GM12873 (cell line): ENCODE measurements around the gene ANP32E.

Experiments
- CTCF ChIP-seq: IDR thresholded peaks from 2 replicates; pipeline ENCODE4 v1.5.1; 2012; ENCODE audit warnings: low read depth, mild to moderate bottlenecking, moderate library complexity, low read length, control low read depth; ENCODE audit not compliant: insufficient read depth; ENCODE audit errors: missing control alignments

Gene ANP32E

DNA sequence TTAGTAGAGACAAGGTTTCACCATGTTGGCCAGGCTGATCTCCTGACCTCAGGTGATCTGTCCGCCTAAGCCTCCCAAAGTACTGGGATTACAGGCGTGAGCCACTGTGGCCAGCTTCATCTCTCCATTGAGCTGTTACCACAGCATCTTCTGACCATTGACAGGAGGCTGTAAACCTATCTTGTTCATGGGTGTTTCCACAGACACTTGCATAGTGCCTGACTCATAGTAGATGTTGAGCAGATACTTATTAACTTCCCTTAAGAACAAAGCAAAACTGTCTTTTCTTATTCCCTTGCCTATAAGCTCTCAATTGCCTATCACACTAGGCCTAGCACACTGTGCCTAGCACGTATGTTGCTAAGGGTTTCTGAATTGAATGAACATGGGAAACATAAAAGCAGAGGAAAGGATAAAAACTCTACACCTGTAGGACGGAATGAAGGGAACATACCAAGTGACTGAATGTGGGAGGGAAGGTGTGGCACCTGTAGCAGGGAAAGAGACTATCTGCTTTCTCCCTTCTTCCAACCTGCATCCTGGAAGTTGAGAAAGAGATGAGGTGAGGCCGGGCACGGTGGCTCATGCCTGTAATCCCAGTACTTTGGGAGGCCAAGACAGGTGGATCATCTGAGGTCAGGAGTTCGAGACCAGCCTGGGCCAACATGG lies 35.5 kb upstream of the ANP32E start:
- no peak for TF ChIP-seq CTCF

DNA sequence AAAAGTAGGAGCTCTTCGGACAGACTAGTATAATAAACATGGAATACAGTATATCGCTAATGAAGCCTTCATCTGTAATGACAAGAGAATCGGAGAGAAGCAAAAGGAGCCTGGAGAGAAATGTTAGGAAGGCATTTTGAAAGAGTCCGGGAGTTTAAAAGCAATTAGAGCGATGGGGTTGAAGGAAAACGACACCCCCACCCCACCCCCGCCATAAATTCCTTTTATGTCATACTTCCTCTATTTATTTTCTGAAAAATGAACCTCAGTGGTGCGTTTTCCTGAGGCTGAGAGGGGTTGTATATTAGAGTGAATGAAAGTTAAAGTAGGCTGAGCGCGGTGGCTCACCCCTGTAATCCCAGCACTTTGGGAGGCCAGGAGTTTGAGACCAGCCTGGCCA lies 33.5 kb upstream of the ANP32E start:
- TF ChIP-seq CTCF = no peak

GRCh38 chr1:150268705-150269403 lies 32.9 kb upstream of the ANP32E start, which contains the start of gene APH1A:
TSS of gene APH1A (minus strand) at chr1:150269016. CDS start at chr1:150268810, 206 bp downstream.
- TF ChIP-seq CTCF = no peak

- TF ChIP-seq CTCF = no peak
Observed at GRCh38 chr1:150268340-150268704, 32.4 kb upstream of the ANP32E start.

DNA sequence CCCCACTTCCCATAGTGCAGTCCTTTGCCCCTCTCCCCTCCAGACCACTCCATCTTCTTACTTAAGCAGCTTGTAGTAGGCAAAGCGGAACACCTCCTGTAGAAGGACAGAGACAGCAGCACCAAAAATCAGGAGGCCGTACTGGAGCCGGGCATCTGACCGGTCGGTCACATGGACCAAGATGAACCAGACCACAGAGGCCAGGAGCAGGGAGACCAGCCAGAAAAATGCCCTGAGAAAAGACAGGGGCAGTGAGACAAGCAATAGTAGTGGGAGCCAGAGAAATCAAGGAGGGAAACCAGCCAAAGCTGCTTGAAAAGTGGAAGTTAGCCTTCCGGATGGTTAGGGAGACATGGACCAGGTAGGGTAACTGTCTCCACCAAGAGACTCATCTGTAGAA lies 32.0 kb upstream of the ANP32E start:
- TF ChIP-seq CTCF = no peak

GRCh38 chr1:150263549-150263948 lies 27.6 kb upstream of the ANP32E start:
- TF ChIP-seq CTCF = no peak

GRCh38 chr1:150262388-150263320 lies 26.7 kb upstream of the ANP32E start:
- TF ChIP-seq CTCF = no peak
